H9 (cell line): ENCODE data around the gene WNT7B. TPM values are rescaled to one million over a fixed set of nuclear protein-coding genes. Genes with fewer than 3 reads are reported as not detected.

Experiments
- DNase-seq: peaks from one replicate; pipeline ENCODE4 v3.0.0-alpha.2; 2017
- H2AFZ ChIP-seq: one replicate; pipeline ENCODE4 v1.6.1; 2013; ENCODE audit warnings: mild to moderate bottlenecking, low read length, control low read depth, moderate library complexity
- H2AK5ac ChIP-seq: 2 replicates; pipeline ENCODE4 v1.6.1; 2013; ENCODE audit warnings: low read length, control low read depth, mixed read lengths; ENCODE audit not compliant: insufficient read length
- H2BK120ac ChIP-seq: one replicate; pipeline ENCODE4 v1.6.1; 2013; ENCODE audit warnings: low read depth, mild to moderate bottlenecking, low read length, control low read depth, inconsistent platforms; ENCODE audit not compliant: poor library complexity, severe bottlenecking
- H2BK12ac ChIP-seq: 2 replicates; pipeline ENCODE4 v1.6.1; 2013; ENCODE audit warnings: low read length, control low read depth, mixed read lengths, low read depth; ENCODE audit not compliant: insufficient read length
- H2BK15ac ChIP-seq: 2 replicates; pipeline ENCODE4 v1.6.1; 2013; ENCODE audit warnings: low read depth, low read length, control low read depth
- H2BK20ac ChIP-seq: one replicate; pipeline ENCODE4 v1.6.1; 2013; ENCODE audit warnings: low read depth, mild to moderate bottlenecking, low read length, control low read depth, inconsistent platforms; ENCODE audit not compliant: poor library complexity, severe bottlenecking
- H2BK5ac ChIP-seq: 2 replicates; pipeline ENCODE4 v1.6.1; 2013; ENCODE audit warnings: low read length, control low read depth, mixed read lengths; ENCODE audit not compliant: insufficient read length
- H3K14ac ChIP-seq: 2 replicates; pipeline ENCODE4 v1.6.1; 2013; ENCODE audit warnings: low read length, control low read depth; ENCODE audit not compliant: insufficient read depth
- H3K18ac ChIP-seq: 2 replicates; pipeline ENCODE4 v1.6.1; 2013; ENCODE audit warnings: low read depth, mild to moderate bottlenecking, mixed read lengths, low read length, control low read depth; ENCODE audit not compliant: insufficient read length
- H3K23ac ChIP-seq: 2 replicates; pipeline ENCODE4 v1.6.1; 2013; ENCODE audit warnings: low read length, control low read depth, mixed read lengths, low read depth; ENCODE audit not compliant: insufficient read length
- H3K23me2 ChIP-seq: 2 replicates; pipeline ENCODE4 v1.6.1; 2013; ENCODE audit warnings: low read depth, mild to moderate bottlenecking, mixed read lengths, low read length, control low read depth; ENCODE audit not compliant: insufficient read length, poor library complexity, severe bottlenecking
- H3K27ac ChIP-seq: 2 replicates; pipeline ENCODE4 v1.5.1; 2013; ENCODE audit warnings: low read length, control low read depth, mixed read lengths, low read depth; ENCODE audit not compliant: insufficient read length
- H3K27me3 ChIP-seq: 2 replicates; pipeline ENCODE4 v1.6.1; 2013; ENCODE audit warnings: low read length, control low read depth, inconsistent platforms; ENCODE audit not compliant: insufficient read depth
- H3K4ac ChIP-seq: 2 replicates; pipeline ENCODE4 v1.6.1; 2013; ENCODE audit warnings: low read depth, mild to moderate bottlenecking, control low read depth, inconsistent platforms, low read length, moderate library complexity
- H3K4me1 ChIP-seq: 2 replicates; pipeline ENCODE4 v1.6.1; 2013; ENCODE audit warnings: low read length, control low read depth, inconsistent platforms; ENCODE audit not compliant: insufficient read depth
- H3K4me2 ChIP-seq: 2 replicates; pipeline ENCODE4 v1.6.1; 2013; ENCODE audit warnings: low read length, control low read depth, mixed read lengths; ENCODE audit not compliant: insufficient read length, insufficient read depth
- H3K56ac ChIP-seq: 2 replicates; pipeline ENCODE4 v1.6.1; 2013; ENCODE audit warnings: low read depth, mild to moderate bottlenecking, mixed read lengths, low read length, control low read depth; ENCODE audit not compliant: insufficient read length
- H3K79me1 ChIP-seq: 2 replicates; pipeline ENCODE4 v1.6.1; 2013; ENCODE audit warnings: low read depth, mild to moderate bottlenecking, moderate library complexity, low read length, control low read depth, inconsistent platforms; ENCODE audit not compliant: insufficient read depth, poor library complexity, severe bottlenecking
- H3K79me2 ChIP-seq: 2 replicates; pipeline ENCODE4 v1.6.1; 2013; ENCODE audit warnings: low read length, control low read depth, inconsistent platforms; ENCODE audit not compliant: insufficient read depth
- H3K9ac ChIP-seq: 2 replicates; pipeline ENCODE4 v1.6.1; 2013; ENCODE audit warnings: low read length, control low read depth, mixed read lengths; ENCODE audit not compliant: insufficient read length; ENCODE audit errors: extremely low read depth
- H3K9me3 ChIP-seq: one replicate; pipeline ENCODE4 v1.6.1; 2013; ENCODE audit warnings: low read depth, low read length, inconsistent platforms; ENCODE audit not compliant: control insufficient read depth
- H3T11ph ChIP-seq: one replicate; pipeline ENCODE4 v1.6.1; 2013; ENCODE audit warnings: mild to moderate bottlenecking, low read length, control low read depth, inconsistent platforms
- H4K20me1 ChIP-seq: one replicate; pipeline ENCODE4 v1.6.1; 2013; ENCODE audit not compliant: control insufficient read depth, insufficient read length, insufficient read depth
- H4K5ac ChIP-seq: 2 replicates; pipeline ENCODE4 v1.6.1; 2013; ENCODE audit warnings: low read depth, mild to moderate bottlenecking, mixed read lengths, low read length, control low read depth; ENCODE audit not compliant: insufficient read length
- H4K8ac ChIP-seq: replicated peaks from 2 replicates; pipeline ENCODE4 v1.6.1; 2013; ENCODE audit warnings: low read length, control low read depth, mixed read lengths, low read depth; ENCODE audit not compliant: insufficient read length
- H4K91ac ChIP-seq: 2 replicates; pipeline ENCODE4 v1.6.1; 2013; ENCODE audit warnings: low read depth, mild to moderate bottlenecking, moderate library complexity, mixed read lengths, low read length, control low read depth; ENCODE audit not compliant: insufficient read length
- H3K27ac Mint-ChIP-seq, 3 experiments: 2 replicates in 2 of 3; 3 replicates in 1 of 3; pipeline ENCODE4 v1.8.0; 2020 to 2021; ENCODE audit warnings: mixed read lengths in 3 of 3, mild to moderate bottlenecking in 1 of 3, moderate library complexity in 1 of 3
- H3K27me3 Mint-ChIP-seq: 2 replicates; pipeline ENCODE4 v1.8.0; 2021; ENCODE audit warnings: low read depth, mild to moderate bottlenecking, moderate library complexity, mixed read lengths
- H3K36me3 Mint-ChIP-seq, 3 experiments: 2 replicates in 2 of 3; 3 replicates in 1 of 3; pipeline ENCODE4 v1.8.0; 2020 to 2021; ENCODE audit warnings: low read depth in 3 of 3, mixed read lengths in 3 of 3; ENCODE audit not compliant: insufficient read depth in 1 of 3
- H3K4me1 Mint-ChIP-seq, 2 experiments: 2 replicates each; pipeline ENCODE4 v1.8.0; 2020; ENCODE audit warnings: mixed read lengths in 2 of 2
- H3K4me3 Mint-ChIP-seq, 2 experiments: 2 replicates in 1 of 2; 3 replicates in 1 of 2; pipeline ENCODE4 v1.8.0; 2020 to 2021; ENCODE audit warnings: mild to moderate bottlenecking in 2 of 2, mixed read lengths in 2 of 2, moderate library complexity in 1 of 2
- H3K9me3 Mint-ChIP-seq, 2 experiments: 2 replicates in 1 of 2; 3 replicates in 1 of 2; pipeline ENCODE4 v1.8.0; 2020; ENCODE audit warnings: mild to moderate bottlenecking in 2 of 2, mixed read lengths in 2 of 2, moderate library complexity in 1 of 2
- CTCF ChIP-seq: fragments of 200-600 bp; sonication (generic); conservative IDR thresholded peaks from 3 replicates; pipeline ENCODE4 v1.8.0; 2021; ENCODE audit warnings: antibody characterized with exemption, mild to moderate bottlenecking
- WGBS: extraction: QIAGEN DNeasy Blood & Tissue Kit; methylation state at CpG from one replicate; pipeline ENCODE4 v1.1.7; 2013; ENCODE audit warnings: missing lambda C conversion rate, low lambda C conversion rate, mixed read lengths; ENCODE audit not compliant: insufficient read length; ENCODE audit errors: extremely low coverage; 5-methylcytosine and 5-hydroxymethylcytosine counted together
- total RNA-seq: library from RNA; stranded (reverse); gene quantifications from 2 replicates; pipeline ENCODE4 v1.2.1, GENCODE V29; 2021

The WNT7B gene
- total RNA-seq, 1 experiment from 2014 or later, result 0.09 TPM

GRCh38 chr22:45969801-45970470 is 7.0 kb downstream of the WNT7B start:
- no CpG with 5 or more reads among the region's 21 CpGs for WGBS
- no peak for TF ChIP-seq CTCF
- H3K9me3 ChIP-seq, result peaks cover 5% of the 10 kb centered on the region
- H3K18ac ChIP-seq, result no peak overlapping the region
- H3K4ac ChIP-seq, result no peak overlapping the region
- H3K56ac ChIP-seq, result no peak overlapping the region
- H3K14ac ChIP-seq, result no peak overlapping the region
- Mint-ChIP-seq H3K27me3 (peaks cover 83% of the 10 kb centered on the region), H3K4me1 (peaks cover 27 to 59% of the 10 kb centered on the region in 2 experiments), H3K27ac (no peak overlapping the region), H3K4me3 (peak overlapping the region in 1 of 2 experiments; percentile 44; a peak in 1 of 5 replicates), H3K36me3 (peaks cover 0 to 2% (median 0%) of the 10 kb centered on the region in 3 experiments; a peak in 1 of 7 replicates), H3K9me3 (peaks cover 2 to 11% of the 10 kb centered on the region in 2 experiments; a peak in 4 of 5 replicates)
- H3K23ac ChIP-seq, result no peak overlapping the region
- H3K4me2 ChIP-seq, result no peak overlapping the region
- no peak overlapping the region for H2BK12ac ChIP-seq
- H3K79me2 ChIP-seq, result no peaks in the 10 kb centered on the region
- H3K79me1 ChIP-seq, result no peaks in the 10 kb centered on the region
- H2BK15ac ChIP-seq, result no peak overlapping the region
- H3T11ph ChIP-seq, result no peak overlapping the region
- no peak overlapping the region for H2BK5ac ChIP-seq
- no peaks in the 10 kb centered on the region for H4K20me1 ChIP-seq
- H3K27ac ChIP-seq, result no peak overlapping the region
- H2AK5ac ChIP-seq, result no peak overlapping the region
- H2BK20ac ChIP-seq, result no peak overlapping the region
- no peaks in the 10 kb centered on the region for H3K4me1 ChIP-seq
- H3K23me2 ChIP-seq, result peaks cover 7% of the 10 kb centered on the region
- peaks cover 52% of the 10 kb centered on the region for H3K27me3 ChIP-seq
- no peak overlapping the region for H4K5ac ChIP-seq
- no peak overlapping the region for H2BK120ac ChIP-seq
- H2AFZ ChIP-seq, result no peak overlapping the region
- no peak overlapping the region for H3K9ac ChIP-seq
- no peak overlapping the region for H4K91ac ChIP-seq
- H4K8ac ChIP-seq, result no peak overlapping the region
- no peak for DNase-seq
